ENCODE data around the gene SAMD14. TPM values are rescaled to one million over a fixed set of nuclear protein-coding genes. Genes with fewer than 3 reads are reported as not detected.

The SAMD14 gene
- total RNA-seq, 1 experiment from 2014 or later: 5.9 TPM

DNA sequence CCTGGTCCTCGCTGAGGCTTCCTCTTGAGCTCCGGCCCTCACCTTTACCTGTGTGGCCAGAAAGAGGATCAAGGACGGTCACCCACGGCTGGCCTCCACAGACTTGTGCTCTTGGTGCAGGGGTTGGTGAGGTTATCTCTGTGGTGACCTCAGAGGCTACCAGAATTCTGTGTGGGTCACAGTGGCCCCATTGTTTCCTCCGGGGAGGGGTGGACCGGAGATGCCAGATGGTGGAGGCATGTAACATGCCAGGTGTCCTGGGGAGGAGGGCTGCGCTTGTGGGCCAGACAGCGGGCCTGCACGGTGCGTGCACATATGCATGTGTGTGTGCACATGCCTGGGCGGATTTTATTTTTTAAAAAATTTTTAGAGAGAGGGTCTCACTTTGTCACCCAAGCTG, 42.2 kb upstream of the SAMD14 start:
- DNase-seq (ENCODE audit: low spot score): no peak
- H3K36me3 Mint-ChIP-seq: no peaks in the 10 kb centered on the region
- no peaks in the 10 kb centered on the region for H3K9me3 Mint-ChIP-seq
- no peak overlapping the region for H3K4me3 Mint-ChIP-seq
- no peak overlapping the region for H3K27ac Mint-ChIP-seq
- TF ChIP-seq, protein P1, sequence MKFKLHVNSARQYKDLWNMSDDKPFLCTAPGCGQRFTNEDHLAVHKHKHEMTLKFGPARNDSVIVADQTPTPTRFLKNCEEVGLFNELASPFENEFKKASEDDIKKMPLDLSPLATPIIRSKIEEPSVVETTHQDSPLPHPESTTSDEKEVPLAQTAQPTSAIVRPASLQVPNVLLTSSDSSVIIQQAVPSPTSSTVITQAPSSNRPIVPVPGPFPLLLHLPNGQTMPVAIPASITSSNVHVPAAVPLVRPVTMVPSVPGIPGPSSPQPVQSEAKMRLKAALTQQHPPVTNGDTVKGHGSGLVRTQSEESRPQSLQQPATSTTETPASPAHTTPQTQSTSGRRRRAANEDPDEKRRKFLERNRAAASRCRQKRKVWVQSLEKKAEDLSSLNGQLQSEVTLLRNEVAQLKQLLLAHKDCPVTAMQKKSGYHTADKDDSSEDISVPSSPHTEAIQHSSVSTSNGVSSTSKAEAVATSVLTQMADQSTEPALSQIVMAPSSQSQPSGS (CRISPR knock-in tag; IDR thresholded peaks at IDR 0.05; ENCODE audit: borderline replicate concordance, low read depth): no peak
- TF ChIP-seq ESRRA (CRISPR knock-in tag; IDR thresholded peaks at IDR 0.05; ENCODE audit: borderline replicate concordance): no peak
- TF ChIP-seq, protein P2, sequence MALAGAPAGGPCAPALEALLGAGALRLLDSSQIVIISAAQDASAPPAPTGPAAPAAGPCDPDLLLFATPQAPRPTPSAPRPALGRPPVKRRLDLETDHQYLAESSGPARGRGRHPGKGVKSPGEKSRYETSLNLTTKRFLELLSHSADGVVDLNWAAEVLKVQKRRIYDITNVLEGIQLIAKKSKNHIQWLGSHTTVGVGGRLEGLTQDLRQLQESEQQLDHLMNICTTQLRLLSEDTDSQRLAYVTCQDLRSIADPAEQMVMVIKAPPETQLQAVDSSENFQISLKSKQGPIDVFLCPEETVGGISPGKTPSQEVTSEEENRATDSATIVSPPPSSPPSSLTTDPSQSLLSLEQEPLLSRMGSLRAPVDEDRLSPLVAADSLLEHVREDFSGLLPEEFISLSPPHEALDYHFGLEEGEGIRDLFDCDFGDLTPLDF (CRISPR knock-in tag; IDR thresholded peaks at IDR 0.05): no peak
- no peak for TF ChIP-seq EMX1 (CRISPR knock-in tag; IDR thresholded peaks at IDR 0.05)
- TF ChIP-seq, protein P3, sequence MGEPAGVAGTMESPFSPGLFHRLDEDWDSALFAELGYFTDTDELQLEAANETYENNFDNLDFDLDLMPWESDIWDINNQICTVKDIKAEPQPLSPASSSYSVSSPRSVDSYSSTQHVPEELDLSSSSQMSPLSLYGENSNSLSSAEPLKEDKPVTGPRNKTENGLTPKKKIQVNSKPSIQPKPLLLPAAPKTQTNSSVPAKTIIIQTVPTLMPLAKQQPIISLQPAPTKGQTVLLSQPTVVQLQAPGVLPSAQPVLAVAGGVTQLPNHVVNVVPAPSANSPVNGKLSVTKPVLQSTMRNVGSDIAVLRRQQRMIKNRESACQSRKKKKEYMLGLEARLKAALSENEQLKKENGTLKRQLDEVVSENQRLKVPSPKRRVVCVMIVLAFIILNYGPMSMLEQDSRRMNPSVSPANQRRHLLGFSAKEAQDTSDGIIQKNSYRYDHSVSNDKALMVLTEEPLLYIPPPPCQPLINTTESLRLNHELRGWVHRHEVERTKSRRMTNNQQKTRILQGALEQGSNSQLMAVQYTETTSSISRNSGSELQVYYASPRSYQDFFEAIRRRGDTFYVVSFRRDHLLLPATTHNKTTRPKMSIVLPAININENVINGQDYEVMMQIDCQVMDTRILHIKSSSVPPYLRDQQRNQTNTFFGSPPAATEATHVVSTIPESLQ (CRISPR knock-in tag; IDR thresholded peaks at IDR 0.05): no peak
- no peak for TF ChIP-seq CREB1 (CRISPR knock-in tag; IDR thresholded peaks at IDR 0.05)
- no peak for TF ChIP-seq ZNF671 (CRISPR knock-in tag; IDR thresholded peaks at IDR 0.05)
- TF ChIP-seq ZNF281 (CRISPR knock-in tag; IDR thresholded peaks at IDR 0.05): no peak
- TF ChIP-seq CBFB (CRISPR knock-in tag; IDR thresholded peaks at IDR 0.05; ENCODE audit: low read depth): no peak
- no peak for TF ChIP-seq ZNF138 (CRISPR knock-in tag; conservative IDR thresholded peaks at IDR 0.05)
- no peak for TF ChIP-seq MYBL2 (CRISPR knock-in tag; IDR thresholded peaks at IDR 0.05)
- TF ChIP-seq ZNF232 (CRISPR knock-in tag; IDR thresholded peaks at IDR 0.05): no peak
- no peak for TF ChIP-seq ZNF532 (CRISPR knock-in tag; IDR thresholded peaks at IDR 0.05; ENCODE audit: borderline replicate concordance)
- TF ChIP-seq JUN (CRISPR knock-in tag; IDR thresholded peaks at IDR 0.05): no peak
- no peak for TF ChIP-seq IRF2 (CRISPR knock-in tag; IDR thresholded peaks at IDR 0.05; ENCODE audit: borderline replicate concordance, low read depth)
- TF ChIP-seq IRF1 (CRISPR knock-in tag; IDR thresholded peaks at IDR 0.05): no peak
- TF ChIP-seq FOXP1 (CRISPR knock-in tag; IDR thresholded peaks at IDR 0.05; ENCODE audit: borderline replicate concordance): no peak
- H3K4me1 Mint-ChIP-seq: peaks cover 13% of the 10 kb centered on the region
- H3K27me3 Mint-ChIP-seq (ENCODE audit: low read depth): peaks cover under 1% of the 10 kb centered on the region; the same call in 1 of the 2 replicates
- CTCF ChIA-PET: interaction anchor here (1.6 to 1.8 kb wide), 2 partner anchors 24 to 102 kb away, joined by 4 read pairs; partner anchors contain the start of gene TMEM92
- POLR2A ChIA-PET: no interaction called here
- no peak for ATAC-seq

Measured in WTC11 (cell line).